NCI-H2081 (cell line): ENCODE measurements around the gene FGD2.
"Not testable (repeated sequence)": the region's sequence is repeated elsewhere in the genome, so short reads cannot be mapped to it uniquely, and the experiment has no call there.

ENCODE experiments used
- DNase-seq, 2 experiments: peaks; one replicate each; lab custom pipeline; 2025; lab: John Stamatoyannopoulos, UW

The FGD2 gene

GRCh38 chr6:36990401-36990800, 15.1 kb upstream of the FGD2 start:
- DNase-seq, result not testable (repeated sequence)

GRCh38 chr6:36997811-36998722, 7.4 kb upstream of the FGD2 start:
- no peak for DNase-seq

- no peak for DNase-seq
Measured at GRCh38 chr6:36998723-36999038, 6.8 kb upstream of the FGD2 start.

DNA sequence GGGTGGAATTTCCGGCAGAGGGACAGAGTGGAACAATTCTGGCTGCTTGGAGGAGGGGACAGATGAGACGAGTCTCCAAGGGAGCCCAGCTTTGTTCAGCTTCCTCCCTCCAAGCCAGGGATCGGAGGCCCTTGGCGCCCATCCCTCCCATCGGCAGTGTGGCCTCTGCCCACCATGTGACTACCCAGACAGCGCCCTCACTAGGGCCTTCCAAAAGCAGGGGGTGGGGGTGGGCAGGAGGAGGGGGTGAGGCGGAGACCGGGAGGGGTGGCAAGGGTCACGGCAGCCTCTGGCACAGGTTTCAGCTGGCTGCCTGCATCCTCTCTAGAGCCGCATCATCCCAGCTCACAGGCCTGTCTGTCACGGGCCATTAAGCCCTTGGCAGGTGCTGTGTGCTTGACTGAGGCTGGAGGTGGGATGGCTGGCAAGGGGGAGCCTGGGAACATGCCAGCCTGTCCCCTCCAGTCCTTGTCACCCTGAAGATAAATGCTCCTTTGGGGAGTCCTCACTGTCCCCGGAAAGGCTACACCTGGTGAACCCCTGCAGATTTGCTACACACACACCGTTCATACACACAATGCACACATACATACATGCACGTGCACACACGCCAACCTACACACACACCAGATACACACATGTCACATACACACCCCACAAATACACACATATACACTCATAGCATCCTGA, 6.2 kb upstream of the FGD2 start:
- DNase-seq, result peak; percentile 25 to 69

- peak in 1 of 2 experiments; percentile 46 for DNase-seq
Measured at GRCh38 chr6:36999751-37000125, 5.7 kb upstream of the FGD2 start.

DNA sequence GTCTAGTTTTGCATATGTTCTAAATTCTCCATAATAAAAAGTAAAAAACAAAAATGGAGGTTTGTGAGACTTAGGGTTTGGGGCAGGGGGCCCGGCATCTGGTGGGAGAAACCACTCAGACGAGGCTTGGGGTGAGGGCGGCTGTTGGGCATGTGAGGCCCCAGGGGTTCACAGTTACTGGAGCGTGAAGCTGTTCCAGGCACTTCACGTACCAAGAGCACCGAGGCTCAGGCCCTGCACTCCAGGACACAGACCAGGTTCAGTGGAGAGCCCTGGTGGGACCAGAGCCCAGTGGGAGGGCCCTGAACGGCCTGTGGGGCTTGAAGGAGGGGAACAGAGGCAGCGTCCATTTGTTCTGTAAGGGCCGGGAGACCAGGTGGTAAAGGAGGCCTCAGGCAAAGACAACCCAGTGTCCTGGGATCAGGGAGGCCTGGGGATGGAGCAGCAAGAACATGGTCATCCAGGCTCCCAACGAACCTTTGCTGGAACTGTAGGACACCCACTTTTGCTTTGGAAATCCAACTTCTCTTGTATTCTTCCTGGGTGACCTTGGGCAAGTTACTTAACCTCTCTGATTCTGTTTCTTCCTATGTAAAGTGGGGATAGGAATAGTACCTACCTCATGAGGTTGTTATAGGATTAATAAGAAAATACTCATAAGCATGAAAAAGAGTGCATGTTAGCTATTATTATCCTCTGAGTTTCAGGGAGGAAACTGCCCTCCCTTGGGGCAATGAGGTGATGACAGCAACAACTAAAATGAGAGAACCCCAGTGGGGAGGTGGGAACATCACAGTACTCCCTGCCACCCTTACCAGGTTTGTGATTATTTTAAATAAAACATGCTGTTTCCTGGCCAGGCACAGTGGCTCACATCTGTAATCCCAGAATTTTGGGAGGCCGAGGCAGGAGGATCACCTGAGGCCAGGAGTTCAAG, 1.1 kb upstream of the FGD2 start:
- no peak for DNase-seq

DNA sequence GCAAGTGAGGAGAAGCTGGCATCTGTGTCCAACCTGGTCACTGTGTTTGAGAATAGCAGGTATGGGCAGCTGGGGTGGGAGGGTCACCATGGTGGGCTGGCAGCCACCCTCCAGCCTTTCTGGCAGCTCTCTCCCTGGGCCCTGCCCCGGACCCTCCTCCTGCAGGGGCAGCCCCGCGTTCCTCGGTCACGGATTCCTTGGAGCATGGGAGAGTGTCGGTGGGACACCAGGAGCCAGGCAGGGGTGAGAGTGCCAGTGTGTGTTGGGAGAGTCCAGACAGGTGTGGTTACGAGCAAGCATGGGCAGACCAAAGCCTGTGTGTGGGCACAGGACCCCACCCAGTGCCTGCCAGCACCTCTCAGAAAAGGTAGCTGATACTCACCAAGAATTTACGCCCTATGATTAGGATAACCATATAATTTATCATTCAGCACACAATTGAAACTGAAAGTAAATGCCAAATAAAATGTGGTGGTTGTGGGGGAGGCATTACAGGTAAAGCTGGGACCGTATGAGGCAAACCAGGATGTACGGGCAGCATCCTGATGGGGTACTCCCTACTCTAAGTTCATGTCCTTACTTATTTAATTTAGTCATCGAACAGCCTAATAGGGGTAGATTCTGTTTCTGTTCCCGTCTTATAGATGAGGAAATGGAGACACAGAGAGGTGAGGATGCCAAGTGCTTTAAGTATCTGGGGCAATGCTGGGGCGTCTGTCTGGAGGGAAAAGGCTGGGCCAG, 542 bp downstream of the FGD2 start:
- no peak for DNase-seq

- DNase-seq, result no peak
Measured at GRCh38 chr6:37006793-37007339, 1.4 kb downstream of the FGD2 start.

DNA sequence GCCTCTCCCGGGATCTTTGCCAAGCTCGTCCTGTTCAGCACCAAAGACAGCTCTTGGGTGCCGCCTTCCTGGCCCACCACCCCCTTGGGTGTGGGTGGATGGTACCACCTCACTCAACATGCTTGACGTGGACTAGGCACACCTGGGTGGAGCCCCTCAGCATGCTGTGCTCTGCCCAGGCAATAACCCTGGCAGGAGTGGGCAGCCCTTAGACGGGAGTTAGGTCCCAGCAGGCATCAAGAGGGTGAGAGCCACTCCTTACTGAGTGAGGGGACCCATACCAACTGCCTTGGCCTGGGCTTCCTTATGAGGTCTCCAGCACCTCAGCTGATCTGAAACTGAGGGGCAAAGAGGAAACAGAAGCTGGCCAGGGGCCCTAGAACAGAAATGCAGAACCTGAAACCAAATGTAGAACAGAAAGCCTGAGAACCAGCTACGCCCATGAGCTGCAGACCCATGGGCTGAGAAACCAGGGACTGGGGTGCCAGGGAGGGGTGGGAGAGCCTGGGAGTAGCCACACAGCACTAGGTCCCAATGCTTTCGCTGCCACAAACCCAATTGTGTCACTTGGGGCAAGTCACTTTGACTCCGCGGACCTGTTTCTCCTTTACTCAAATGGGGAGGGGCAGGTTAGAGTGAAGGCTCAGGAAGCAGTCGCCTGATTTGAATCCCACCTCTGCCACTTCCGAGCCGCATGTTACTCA, 2.0 kb downstream of the FGD2 start:
- DNase-seq, result no peak

GRCh38 chr6:37008484-37009465, 3.3 kb downstream of the FGD2 start:
- DNase-seq, result no peak

GRCh38 chr6:37010402-37010892, 5.0 kb downstream of the FGD2 start:
- DNase-seq, result no peak

GRCh38 chr6:37011656-37012378, 6.4 kb downstream of the FGD2 start:
- DNase-seq, result no peak

DNA sequence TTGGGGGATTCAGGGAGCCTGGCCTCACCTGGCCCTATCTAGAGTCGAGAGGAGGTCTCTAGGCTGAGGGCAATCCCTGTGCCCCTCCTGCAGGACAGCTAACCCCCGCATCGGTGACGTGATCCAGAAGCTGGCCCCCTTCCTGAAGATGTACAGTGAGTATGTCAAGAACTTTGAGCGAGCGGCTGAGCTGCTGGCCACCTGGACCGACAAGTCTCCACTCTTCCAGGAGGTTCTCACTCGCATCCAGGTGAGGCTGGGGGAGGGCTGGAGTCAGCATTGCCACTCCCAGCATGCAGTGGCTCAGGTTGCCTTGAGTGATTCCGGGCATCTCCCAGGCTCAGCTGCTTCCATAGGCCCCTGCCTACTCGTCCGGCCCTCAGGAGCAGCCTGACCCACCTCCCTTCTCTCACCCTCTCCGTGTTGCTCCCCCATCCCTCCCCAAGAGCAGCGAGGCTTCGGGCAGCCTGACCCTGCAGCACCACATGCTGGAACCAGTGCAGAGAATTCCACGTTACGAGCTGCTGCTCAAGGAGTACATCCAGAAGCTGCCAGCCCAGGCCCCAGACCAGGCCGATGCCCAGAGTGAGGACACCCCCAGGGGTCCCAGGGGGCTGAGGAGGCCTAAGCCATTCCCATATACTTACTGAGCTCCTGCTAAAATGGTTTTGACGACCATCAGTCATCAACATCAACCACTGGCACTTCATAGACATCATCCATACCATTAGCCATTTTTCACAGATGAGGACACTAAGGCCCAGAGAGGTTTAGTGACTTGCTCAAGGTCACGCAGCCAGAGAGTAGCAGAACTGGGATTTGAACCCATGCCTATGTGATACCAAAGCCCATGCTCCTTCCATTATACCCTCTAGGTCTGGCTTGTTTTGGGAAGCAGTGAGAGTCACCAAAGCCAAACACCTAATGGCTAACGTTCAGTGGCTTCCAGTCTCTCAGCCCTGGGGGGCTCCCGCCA, 8.3 kb downstream of the FGD2 start:
- DNase-seq, result no peak

DNA sequence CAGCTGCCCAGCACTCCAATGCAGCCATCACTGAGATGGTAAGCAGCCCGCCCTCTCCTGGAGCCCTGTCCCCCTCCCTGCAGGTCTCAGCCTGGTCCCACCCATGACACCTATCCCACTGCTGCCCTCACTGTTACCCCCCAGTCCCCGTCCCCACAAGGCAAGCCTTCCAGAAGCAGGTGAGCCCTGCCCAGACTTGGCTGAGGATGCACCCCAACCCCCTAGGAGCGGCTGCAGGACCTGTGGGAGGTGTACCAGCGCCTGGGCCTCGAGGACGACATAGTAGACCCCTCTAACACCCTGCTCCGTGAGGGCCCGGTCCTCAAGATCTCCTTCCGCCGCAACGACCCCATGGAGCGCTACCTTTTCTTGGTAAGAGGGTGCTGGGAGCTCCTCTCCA, 9.2 kb downstream of the FGD2 start:
- no peak for DNase-seq

GRCh38 chr6:37015532-37015931, 10.1 kb downstream of the FGD2 start:
- DNase-seq, result no peak

- DNase-seq, result no peak
Measured at GRCh38 chr6:37016995-37017394, 11.5 kb downstream of the FGD2 start.

GRCh38 chr6:37017606-37018197, 12.2 kb downstream of the FGD2 start:
- DNase-seq, result no peak
